Ectodermal cell (in vitro differentiated cells): ENCODE measurements around the gene PCBP2.
"Not testable (repeated sequence)": the region's sequence is repeated elsewhere in the genome, so short reads cannot be mapped to it uniquely, and the experiment has no call there.

Experiments used
- H3K27ac ChIP-seq: 2 replicates; pipeline ENCODE4 v1.7.0; 2013; ENCODE audit warnings: mild to moderate bottlenecking, low read depth, low read length; ENCODE audit not compliant: insufficient read depth, poor library complexity, severe bottlenecking
- H3K27me3 ChIP-seq: 2 replicates; pipeline ENCODE4 v1.7.0; 2013; ENCODE audit warnings: mild to moderate bottlenecking, low read length; ENCODE audit not compliant: insufficient read depth, control insufficient read depth, poor library complexity, severe bottlenecking
- H3K36me3 ChIP-seq: one replicate; pipeline ENCODE4 v1.7.0; 2013; ENCODE audit warnings: low read length; ENCODE audit not compliant: control insufficient read depth, insufficient read depth
- H3K4me1 ChIP-seq: one replicate; pipeline ENCODE4 v1.7.0; 2013; ENCODE audit warnings: low read length; ENCODE audit not compliant: control insufficient read depth, insufficient read depth
- H3K4me3 ChIP-seq: 2 replicates; pipeline ENCODE4 v1.7.0; 2013; ENCODE audit warnings: low read depth, low read length, control low read depth; ENCODE audit not compliant: insufficient read depth
- H3K9me3 ChIP-seq: 2 replicates; pipeline ENCODE4 v1.7.0; 2013; ENCODE audit warnings: mild to moderate bottlenecking, low read length, moderate library complexity; ENCODE audit not compliant: control insufficient read depth
- WGBS, 2 experiments: methylation state at CpG; one replicate each; pipeline ENCODE4 v1.1.7; 2013; ENCODE audit warnings: missing lambda C conversion rate in 2 of 2; 5-methylcytosine and 5-hydroxymethylcytosine counted together

Gene PCBP2

DNA sequence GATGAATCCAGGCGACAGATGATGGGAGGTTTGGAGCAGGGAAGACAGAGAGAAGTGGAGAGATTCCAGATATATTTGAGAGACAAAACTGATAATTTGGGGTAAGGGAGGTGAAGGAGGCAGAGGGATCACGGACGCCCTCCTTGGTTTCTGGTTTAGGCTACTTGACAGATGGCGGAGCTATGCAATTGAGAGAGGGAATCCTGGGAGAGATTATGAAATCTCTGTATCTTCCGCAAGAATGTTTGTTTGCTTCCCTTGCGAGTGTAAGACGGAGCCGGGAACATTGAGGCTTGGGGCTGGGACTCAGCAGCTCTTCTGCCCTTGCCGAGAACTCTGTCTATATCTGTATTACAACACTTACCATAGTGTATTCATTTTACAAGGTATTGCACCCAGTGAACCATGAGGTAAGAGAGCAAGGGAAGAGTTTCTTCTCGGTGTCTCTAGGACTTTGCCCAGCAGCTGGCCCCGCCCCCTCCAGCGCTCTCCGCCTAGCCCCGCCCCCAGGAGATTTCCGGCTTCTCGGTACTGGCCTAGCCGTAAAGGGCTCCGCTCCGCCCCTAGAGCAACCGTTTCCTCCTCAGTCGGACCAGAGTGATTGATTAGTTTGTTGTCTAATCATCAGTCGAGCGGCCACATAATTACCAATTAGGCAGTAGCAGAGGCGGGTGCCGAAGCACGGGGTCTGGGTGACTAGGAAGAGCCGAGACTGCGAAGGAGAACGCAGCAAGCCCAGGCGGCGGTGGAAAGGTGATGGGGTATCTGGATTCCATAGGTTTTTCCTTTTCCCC is 10.7 kb upstream of the PCBP2 start, which contains the start of gene PRR13:
Gene PRR13, plus strand, starts transcription at position 695 of the 794 bp plus-strand sequence. CDS start 981 bp downstream, outside the sequence.
- H3K4me1 ChIP-seq = peaks cover 3% of the 10 kb centered on the region
- no peaks in the 10 kb centered on the region for H3K9me3 ChIP-seq
- 10 to 12% methylated on average over 31 of the region's 31 CpGs for WGBS, 2 experiments
- peaks cover 8% of the 10 kb centered on the region for H3K36me3 ChIP-seq
- peak within 1 kb of the TSS; percentile 78 for H3K27ac ChIP-seq
- H3K27me3 ChIP-seq = no peaks in the 10 kb centered on the region
- H3K4me3 ChIP-seq = peak within 1 kb of the TSS; percentile 57

DNA sequence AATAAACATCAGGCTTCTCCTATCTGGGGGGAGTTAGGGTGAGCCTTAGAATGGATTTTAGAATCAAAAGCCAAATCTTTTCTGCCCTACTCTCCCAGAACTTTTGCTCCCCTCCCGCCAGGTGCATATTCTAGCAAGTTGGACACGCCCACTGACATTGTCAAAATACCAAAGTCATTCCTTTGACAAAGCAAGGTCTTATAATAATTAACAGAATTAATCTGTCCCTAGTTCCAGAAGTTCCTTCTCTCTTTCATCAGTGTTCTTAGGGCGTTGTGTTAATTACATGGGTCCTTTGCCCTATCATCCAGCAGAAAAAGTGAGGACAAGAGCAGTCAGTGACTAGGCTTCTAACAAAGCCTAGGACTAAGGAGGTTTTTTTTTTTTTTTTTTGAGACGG is 7.9 kb upstream of the PCBP2 start:
- H3K4me1 ChIP-seq = peaks cover 3% of the 10 kb centered on the region
- no peak overlapping the region for H3K27ac ChIP-seq
- no peak overlapping the region for H3K4me3 ChIP-seq
- no peaks in the 10 kb centered on the region for H3K9me3 ChIP-seq
- H3K36me3 ChIP-seq = peaks cover 8% of the 10 kb centered on the region
- H3K27me3 ChIP-seq = no peaks in the 10 kb centered on the region
- whole genome bisulfite sequencing, 2 experiments = 88 to 93% methylated on average over 3 of the region's 4 CpGs

DNA sequence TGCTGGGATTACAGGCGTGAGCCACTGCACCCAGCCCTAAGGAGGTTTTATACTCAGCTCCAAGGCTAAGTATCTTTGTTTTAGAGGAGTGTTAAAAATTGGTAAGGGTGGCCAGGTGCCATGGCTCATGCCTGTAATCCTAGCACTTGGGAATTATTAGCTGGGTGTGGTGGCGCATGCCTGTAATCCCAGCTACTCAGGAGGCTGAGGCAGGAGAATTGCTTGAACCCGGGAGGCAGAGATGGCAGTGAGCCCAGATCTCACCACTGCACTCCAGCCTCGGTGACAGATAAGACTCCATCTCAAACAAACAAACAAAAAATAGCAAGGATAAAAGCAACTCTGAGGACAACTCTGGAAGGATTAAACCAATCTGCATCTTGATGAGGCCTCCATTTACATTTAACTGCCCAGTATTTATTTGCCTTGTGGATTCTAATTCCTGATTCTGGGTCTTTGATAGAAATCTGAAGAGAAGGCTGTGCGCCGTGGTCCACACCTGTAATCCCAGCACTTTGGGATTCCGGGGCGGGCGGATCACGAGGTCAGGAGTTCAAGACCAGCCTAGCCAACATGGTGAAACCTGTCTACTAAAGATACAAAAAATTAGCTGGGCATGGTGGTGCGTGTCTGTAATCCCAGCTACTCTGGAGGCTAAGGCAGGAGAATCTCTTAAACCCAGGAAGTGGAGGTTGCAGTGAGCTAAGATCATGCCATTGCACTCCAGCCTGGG is 7.1 kb upstream of the PCBP2 start:
- H3K4me3 ChIP-seq, H3K27me3 ChIP-seq: not testable (repeated sequence)
- WGBS, 2 experiments = 91 to 96% methylated on average over 11 of the region's 11 CpGs

DNA sequence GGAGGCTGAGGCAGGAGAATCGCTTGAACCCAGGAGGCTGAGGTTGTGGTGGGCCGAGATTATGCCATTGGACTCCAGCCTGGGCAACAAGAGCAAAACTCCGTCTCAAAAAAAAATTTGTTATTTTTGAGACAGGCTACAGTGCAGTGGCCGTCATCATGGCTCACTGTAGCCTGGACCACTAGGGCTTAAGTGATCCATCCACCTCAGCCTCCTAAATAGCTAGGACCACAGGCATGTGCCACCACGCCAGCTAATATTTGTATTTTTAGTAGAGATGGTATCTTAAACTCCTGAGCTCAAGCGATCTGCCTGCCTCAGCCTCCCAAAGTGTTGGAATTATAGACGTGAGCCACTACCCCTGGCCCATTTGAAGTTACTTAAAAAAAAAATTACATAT is 966 bp upstream of the PCBP2 start:
- no peaks in the 10 kb centered on the region for H3K27me3 ChIP-seq
- H3K4me1 ChIP-seq = peaks cover 9% of the 10 kb centered on the region
- no peak overlapping the region for H3K4me3 ChIP-seq
- peaks cover 19% of the 10 kb centered on the region for H3K36me3 ChIP-seq
- no peaks in the 10 kb centered on the region for H3K9me3 ChIP-seq
- 91 to 96% methylated on average over 6 of the region's 7 CpGs for WGBS, 2 experiments
- no peak overlapping the region for H3K27ac ChIP-seq

More for the DNA sequence above, 7.1 kb upstream of the PCBP2 start:
- not testable (repeated sequence) for H3K9me3 ChIP-seq, H3K4me1 ChIP-seq, H3K27ac ChIP-seq, H3K36me3 ChIP-seq

DNA sequence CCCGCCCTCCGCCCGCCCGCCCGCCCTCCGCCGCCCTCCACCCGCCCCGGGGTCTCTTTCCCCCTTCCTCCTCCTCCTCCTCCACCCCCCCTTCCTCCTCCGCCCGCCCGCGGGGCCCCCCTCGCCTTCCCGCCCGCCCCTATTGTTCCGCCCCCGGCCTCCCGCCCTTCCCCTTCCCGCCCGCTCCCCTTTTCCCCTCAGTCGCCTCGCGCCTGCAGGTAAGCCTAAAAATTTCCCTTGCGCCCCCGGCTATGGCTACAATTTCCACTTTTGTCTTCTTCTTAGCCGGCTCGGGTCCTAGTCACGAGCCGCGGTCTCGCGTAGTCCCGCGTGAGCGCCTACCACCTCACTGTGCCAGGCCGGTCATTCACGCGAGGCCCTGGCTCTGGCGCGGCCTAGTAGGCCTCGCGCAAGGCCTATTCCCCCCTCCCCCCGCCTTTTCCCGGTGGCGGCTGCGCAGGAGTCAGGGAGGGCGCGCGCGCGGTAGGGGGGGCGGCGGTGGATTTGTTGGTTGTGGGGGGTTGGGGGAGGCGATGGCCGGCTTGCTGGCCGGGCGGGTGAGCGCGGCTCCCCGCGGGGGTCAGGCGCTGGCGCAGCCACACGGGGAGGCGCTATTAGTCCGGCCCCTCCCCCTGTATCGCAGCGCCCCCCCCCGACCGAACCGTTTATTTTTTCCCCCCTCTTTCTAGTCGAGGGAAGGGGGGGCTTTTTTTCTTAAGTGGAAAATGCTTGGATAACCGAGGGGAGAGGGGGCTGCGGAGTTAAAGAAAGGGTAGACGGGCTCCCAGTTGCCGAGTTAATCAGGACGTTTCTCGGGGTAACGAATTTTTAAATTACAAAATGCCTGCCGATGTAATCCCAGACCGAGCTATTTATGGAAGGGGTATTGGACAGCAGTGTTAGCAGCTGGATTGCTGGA is 516 bp downstream of the PCBP2 start:
- WGBS, 2 experiments = 1 to 2% methylated on average over 50 to 64 of the region's 82 CpGs
- H3K4me1 ChIP-seq = peaks cover 9% of the 10 kb centered on the region
- peak overlapping the region; percentile 77 for H3K4me3 ChIP-seq
- peak overlapping the region; percentile 99 for H3K27ac ChIP-seq
- H3K36me3 ChIP-seq = peaks cover 33% of the 10 kb centered on the region
- H3K9me3 ChIP-seq = no peaks in the 10 kb centered on the region
- no peaks in the 10 kb centered on the region for H3K27me3 ChIP-seq

DNA sequence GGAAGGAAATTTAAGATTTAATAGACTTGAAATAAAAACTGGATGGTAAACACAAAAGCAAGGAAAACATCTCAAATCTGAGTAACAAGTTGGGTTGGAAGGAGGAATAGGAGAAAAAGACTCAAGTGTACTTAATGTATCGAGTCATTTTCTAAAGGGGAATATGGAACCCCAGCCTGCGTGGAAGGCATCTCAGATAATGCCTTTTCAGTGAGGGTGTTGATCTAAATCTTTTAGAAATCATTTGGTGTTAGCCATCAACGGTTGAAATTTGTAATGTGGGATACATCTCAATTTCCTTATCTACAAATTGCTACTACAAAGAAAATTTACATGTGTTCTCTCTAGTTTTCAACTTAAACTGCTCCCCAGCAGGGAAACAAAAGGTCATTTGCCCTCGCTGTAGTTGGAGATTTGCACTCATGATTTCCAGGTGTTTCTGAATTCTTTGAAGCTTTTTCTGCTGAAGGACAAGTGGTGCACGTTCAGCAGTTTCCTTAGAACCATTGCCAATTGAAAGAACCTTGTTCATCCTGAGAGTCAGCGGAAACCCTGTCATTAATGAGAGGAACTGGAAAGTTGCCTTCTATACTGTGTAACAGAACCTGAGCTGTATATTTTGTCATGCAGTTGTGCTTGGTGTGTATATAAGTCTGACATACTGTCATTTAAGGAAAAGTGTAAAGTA is 2.2 kb downstream of the PCBP2 start:
- Histone ChIP-seq H3K27me3 (no peaks in the 10 kb centered on the region), H3K4me3 (peak overlapping the region; percentile 77), H3K36me3 (peaks cover 46% of the 10 kb centered on the region), H3K4me1 (peaks cover 9% of the 10 kb centered on the region), H3K9me3 (no peaks in the 10 kb centered on the region), H3K27ac (no peak overlapping the region)
- 72 to 77% methylated on average over 5 to 6 of the region's 6 CpGs for WGBS, 2 experiments

DNA sequence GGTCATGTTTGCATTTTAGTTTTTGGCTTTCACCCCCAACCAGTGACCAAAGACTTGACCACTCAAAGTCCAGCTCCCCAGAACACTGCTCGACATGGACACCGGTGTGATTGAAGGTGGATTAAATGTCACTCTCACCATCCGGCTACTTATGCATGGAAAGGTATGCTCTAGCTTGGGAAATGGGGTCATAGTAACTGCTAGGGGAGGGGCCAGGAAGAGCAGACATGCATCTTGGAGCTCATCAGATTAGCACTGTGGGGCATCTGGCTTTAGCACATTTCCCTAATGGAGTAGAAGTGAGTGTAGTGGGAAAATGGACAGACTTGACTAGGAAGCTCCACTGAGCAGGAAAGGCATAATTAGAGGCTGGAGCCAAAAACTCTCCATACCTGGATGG is 2.8 kb downstream of the PCBP2 start:
- H3K27ac ChIP-seq = no peak overlapping the region
- 92% methylated on average over 3 of the region's 3 CpGs for whole genome bisulfite sequencing, 2 experiments
- peaks cover 52% of the 10 kb centered on the region for H3K36me3 ChIP-seq
- H3K4me3 ChIP-seq = peak overlapping the region; percentile 77
- no peaks in the 10 kb centered on the region for H3K27me3 ChIP-seq
- no peaks in the 10 kb centered on the region for H3K9me3 ChIP-seq
- H3K4me1 ChIP-seq = peaks cover 12% of the 10 kb centered on the region

DNA sequence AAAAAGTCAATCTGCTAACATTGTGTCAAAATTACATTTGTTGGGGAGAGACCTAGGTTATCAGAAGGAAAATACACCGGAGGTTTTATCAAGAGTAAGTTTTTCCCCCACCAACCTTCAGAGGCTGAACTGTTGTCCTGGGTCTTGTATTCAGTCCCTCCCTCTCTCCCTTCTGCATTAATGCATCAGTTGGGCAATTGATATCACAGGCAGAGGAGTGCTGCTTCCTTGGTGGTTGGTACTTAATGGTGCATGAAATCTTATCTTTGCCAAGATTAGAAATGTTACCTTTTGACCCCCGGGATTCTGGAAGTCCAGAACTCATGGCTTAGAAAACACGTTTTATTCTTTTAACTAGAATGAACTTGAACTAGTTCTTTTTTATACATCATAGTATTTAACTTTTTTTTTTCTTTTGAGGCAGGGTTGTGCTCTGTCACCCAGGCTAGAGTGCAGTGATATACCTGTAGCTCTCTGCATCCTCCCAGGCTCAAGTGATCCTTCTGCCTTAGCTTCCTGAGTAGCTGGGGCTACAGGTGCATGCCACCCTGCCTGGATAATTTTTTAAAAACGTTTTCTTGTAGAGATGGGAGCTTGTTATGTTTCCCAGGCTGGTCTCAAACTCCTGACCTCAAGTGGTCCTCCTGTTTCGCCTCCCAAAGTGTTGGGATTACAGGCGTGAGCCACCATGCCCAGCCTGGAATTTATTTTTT is 4.9 kb downstream of the PCBP2 start:
- no peaks in the 10 kb centered on the region for H3K9me3 ChIP-seq
- H3K4me1 ChIP-seq = peaks cover 23% of the 10 kb centered on the region
- H3K27me3 ChIP-seq = no peaks in the 10 kb centered on the region
- WGBS, 2 experiments = 93 to 95% methylated on average over 6 of the region's 6 CpGs
- H3K4me3 ChIP-seq = no peak overlapping the region
- H3K36me3 ChIP-seq = peaks cover 73% of the 10 kb centered on the region
- no peak overlapping the region for H3K27ac ChIP-seq

DNA sequence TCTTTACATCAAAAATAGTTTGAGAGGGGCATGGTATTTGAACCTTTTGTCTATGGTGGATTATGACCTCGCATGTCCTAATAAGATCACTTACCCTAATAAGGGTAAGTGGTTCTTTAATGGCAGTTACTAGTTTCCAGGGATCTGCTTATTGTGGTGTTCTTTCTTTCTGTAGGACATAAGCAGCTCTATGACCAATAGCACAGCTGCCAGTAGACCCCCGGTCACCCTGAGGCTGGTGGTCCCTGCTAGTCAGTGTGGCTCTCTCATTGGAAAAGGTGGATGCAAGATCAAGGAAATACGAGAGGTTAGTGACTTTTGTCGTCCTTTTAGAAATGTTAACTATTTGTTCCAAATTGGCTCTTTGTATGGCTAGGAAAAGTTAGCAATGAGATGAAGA is 7.2 kb downstream of the PCBP2 start:
- no peaks in the 10 kb centered on the region for H3K27me3 ChIP-seq
- peaks cover 21% of the 10 kb centered on the region for H3K4me1 ChIP-seq
- WGBS, 2 experiments = 92 to 93% methylated on average over 4 of the region's 4 CpGs
- no peak overlapping the region for H3K27ac ChIP-seq
- no peak overlapping the region for H3K4me3 ChIP-seq
- H3K9me3 ChIP-seq = no peaks in the 10 kb centered on the region
- H3K36me3 ChIP-seq = peaks cover 91% of the 10 kb centered on the region
